HS-27A (cell line): Measurements from ENCODE around the gene MTSS2.

Experiments
- DNase-seq: peaks from one replicate; pipeline ENCODE4 v3.0.0-alpha.2; 2012; ENCODE audit warnings: low read depth, missing footprints

The MTSS2 gene

DNA sequence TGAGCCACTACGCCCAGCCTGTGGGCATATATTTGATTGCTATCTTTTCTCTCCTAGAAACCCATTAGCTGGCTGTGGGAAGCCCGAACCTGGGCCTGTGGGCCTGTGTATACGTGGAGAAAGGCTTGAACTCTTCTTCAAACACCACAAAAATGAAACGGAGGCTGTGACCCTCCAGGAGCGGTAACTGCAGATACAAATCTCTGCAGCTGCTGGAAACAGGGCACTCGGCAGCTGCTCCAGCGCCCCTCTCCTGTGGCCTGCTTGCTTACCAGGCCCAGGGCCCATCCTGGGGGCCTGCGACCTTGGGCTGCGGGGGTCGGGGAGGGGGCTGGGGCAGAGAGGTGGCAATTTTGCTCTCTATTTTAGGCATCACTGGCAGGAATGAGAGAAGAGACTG lies 28.0 kb upstream of the MTSS2 start:
- DNase-seq, result no peak

- DNase-seq, result no peak
These were observed 27.5 kb upstream of the MTSS2 start for GRCh38 chr16:70713342-70713741.

GRCh38 chr16:70712942-70713341 lies 27.1 kb upstream of the MTSS2 start:
- no peak for DNase-seq

GRCh38 chr16:70712359-70712758 lies 26.5 kb upstream of the MTSS2 start:
- no peak for DNase-seq

GRCh38 chr16:70711211-70712031 lies 25.6 kb upstream of the MTSS2 start:
- no peak for DNase-seq

DNA sequence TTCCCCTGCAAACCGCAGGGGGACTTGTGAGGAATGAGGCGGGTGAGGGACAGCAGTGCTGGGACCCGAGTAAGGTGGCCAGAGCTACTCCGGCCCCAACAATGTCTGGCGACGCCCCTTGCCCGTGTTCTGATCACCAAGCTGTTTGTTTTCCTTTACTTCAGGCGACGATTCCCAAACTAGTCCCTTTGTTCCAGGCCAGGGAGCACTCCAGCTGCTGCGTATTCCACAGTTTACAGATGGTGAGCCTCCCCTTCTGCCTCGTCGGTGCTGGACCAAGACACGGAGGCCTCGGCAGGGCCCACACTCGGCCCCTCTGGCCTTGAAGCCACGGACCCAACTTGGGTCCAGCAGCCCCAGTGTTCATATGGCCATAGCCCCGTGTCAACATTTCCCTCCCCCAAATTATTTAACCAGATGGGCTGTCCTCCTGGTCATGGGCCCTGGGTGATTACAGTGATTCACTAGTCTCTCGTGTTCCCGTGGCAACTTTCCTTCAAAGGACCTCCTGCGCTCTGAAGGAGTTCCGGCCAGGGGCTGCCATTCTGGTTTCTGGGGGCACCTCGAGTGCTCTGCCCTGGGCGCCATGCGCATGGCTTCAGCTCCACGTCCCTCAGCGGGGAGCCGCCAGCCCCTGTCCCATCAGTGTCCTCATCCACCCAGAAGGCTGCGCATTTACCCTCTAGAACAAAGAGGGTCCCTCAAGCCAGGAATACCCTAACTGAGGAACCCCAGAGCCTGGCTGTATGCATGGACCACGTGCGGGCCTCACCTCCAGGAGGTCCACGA lies 24.8 kb upstream of the MTSS2 start:
- DNase-seq, result no peak

DNA sequence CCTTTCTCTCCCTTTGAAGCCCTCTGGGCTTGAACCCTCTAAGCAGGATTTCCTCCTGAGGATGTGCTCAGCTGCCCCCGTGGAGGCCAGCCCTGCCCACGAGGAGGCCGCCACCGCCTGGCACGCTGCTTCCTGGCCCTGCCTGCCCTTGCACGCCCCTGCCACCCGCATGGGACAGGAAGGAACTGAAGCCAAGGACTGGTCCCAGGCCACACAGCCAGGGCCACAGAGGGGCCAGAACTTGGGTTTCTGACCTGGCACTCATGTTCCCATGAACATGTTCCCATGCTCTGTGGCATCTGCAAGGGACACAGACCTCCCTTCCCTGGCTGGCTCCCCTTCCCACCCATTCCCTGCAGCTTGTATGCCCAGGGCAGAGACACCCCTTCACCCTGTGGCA lies 24.1 kb upstream of the MTSS2 start:
- no peak for DNase-seq

GRCh38 chr16:70709457-70709856 lies 23.6 kb upstream of the MTSS2 start:
- no peak for DNase-seq

DNA sequence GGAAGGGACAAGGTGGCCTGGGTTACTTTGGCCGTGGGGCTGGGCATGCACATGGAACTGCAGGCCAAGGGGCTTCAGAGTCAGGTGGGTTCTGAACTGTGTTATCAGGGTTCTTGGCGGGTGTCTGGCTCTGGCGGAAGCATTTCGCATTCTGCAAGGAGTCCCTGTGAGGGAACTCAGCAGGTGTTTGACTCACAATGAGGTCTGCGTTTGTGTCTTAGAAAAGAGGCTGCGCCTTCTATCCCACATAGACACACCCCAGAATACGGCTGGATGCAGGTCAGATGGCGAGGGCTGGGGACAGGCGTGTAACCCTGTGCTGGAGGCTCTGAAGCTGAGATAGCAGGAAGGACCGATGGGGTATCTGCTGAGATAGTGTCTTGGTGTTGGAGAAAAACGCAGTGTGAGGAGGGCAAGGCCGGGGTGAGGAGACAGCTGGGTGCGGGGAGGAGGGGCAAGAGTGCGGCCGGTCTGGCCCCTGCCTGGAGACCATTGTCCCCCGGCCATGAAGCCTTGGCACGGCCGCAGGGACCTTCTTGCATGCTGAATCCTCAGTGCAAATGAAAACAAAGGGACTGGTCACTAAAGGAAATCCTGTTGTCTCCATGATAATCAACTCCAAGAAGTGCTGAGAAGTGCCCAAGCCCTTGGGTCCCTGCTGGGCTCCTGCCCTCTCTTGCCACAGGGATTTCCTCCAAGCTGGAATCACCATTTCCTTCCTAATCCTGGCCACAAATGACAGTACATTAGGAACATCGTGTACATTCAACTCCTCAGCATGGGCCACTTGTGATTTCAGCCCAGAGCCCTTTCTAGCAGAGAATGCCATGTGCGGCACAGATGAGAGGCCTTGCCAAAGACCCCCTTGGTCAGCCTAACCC lies 22.8 kb upstream of the MTSS2 start:
- DNase-seq, result no peak

- DNase-seq, result peak; percentile 85
These were observed 21.2 kb upstream of the MTSS2 start for GRCh38 chr16:70706948-70707465.

DNA sequence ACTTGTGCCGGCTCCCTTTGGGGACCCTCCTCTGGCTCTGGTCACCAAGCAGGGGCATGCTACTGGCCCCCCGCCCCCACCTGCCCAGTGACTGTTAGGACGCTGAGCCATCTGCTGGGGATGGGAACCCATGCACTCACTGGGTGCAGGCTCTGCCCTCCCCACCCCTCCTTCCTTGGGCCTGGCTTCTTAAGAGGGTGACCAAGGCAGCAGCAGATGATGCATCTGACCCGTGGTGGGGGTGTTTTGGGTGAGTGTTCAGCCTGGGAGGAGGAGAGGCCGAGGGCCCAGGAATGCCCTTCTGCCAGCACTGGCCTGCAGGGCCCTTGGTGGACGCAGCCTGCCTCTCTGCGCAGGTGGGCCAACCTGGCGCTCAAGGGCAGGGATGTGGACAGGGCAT lies 19.2 kb upstream of the MTSS2 start:
- DNase-seq, result no peak

- no peak for DNase-seq
These were observed 18.7 kb upstream of the MTSS2 start for GRCh38 chr16:70704586-70704985.

GRCh38 chr16:70703835-70704381 lies 18.1 kb upstream of the MTSS2 start:
- DNase-seq, result no peak

GRCh38 chr16:70703041-70703834 lies 17.4 kb upstream of the MTSS2 start:
- no peak for DNase-seq

DNA sequence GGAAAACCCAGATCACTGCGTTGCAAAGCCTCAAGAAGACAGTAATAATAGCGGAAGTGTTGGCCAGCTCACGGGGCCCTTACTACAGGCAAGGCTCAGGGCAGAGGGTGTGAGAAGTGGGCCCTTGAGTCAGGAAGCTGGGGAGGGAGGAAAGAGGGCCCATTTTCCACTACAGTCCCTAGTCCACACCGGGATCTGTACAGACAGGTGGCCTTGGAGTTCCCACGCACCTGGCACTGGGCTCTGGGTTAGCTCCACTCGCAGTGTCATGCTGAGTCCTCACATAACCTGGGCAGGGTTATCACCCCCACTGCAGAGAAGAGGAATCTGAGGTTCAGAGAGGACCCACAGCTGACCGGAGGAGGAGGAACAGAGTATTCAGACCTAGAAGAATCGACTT lies 16.8 kb upstream of the MTSS2 start:
- no peak for DNase-seq

DNA sequence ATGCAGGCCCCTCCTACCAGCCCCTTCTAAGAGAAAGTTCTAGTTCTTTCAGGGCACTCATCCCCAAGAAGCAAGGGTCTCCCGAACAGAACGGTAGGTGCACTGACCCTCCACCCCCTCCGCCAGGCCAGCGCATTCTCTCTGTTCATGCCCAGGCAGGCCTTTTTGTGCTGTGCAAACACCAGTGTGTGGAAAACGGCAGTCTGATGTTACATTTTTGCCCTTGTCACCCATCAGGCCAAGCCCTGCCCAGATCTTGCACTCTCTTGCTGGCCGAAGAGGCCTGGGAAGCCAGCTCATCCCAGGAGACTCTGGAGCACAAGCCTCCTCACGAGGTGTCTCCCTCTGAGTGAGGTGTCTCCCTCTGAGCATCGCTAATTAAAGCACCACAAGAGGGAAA lies 16.1 kb upstream of the MTSS2 start:
- no peak for DNase-seq

DNA sequence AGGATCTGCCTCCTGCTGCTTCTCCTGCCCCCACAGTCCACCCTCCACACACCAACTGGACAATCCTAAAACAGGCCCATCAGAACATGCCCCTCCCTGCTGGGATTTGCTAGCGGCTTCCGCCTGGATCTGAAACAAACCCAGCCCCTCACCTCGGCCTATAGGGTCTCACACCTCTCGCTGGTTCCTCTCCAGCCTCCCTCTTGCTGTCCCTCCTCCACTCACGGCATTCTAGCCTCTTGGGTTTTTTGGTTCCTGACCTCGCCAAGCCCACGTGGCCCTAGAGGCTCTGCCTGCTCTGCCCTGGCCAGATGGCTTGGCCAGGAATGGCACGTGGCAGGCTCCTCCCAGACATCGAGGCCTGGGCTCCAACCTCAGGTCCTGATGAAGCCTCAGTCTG lies 15.7 kb upstream of the MTSS2 start:
- no peak for DNase-seq

GRCh38 chr16:70701036-70701435 lies 15.2 kb upstream of the MTSS2 start:
- DNase-seq, result no peak

GRCh38 chr16:70700101-70701020 lies 14.5 kb upstream of the MTSS2 start:
- no peak for DNase-seq

DNA sequence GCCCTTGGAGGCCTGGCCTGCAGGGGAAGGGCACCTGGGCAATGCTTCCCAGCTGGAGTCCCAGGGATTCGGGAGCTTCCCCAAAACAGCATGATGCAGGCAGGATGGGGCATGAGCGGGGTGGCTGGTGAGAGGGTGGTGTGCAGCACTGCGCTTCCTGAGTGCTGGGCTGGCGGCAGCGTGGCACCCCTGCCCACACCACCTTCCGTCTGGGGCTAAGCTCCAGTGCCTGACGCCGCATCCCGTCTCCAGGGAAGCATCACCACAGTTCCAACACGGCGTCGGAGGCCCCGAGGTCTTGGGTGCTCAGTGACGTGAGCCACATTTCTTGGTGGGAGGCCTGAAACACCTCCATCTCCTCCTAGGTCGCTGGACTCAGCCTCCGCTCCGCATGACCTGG lies 13.8 kb upstream of the MTSS2 start:
- DNase-seq, result no peak
